ENCODE results near the gene NKX6-1.

NKX6-1 gene

GRCh38 chr4:84498203-84498934, 723 bp downstream of the NKX6-1 start:
- DNase-seq: no peak

GRCh38 chr4:84497504-84498202, 1.4 kb downstream of the NKX6-1 start:
- DNase-seq: no peak

- DNase-seq: no peak
These were observed 2.2 kb downstream of the NKX6-1 start for GRCh38 chr4:84496706-84497503.

- no peak for DNase-seq
These were observed 2.8 kb downstream of the NKX6-1 start for GRCh38 chr4:84496331-84496705.

DNA sequence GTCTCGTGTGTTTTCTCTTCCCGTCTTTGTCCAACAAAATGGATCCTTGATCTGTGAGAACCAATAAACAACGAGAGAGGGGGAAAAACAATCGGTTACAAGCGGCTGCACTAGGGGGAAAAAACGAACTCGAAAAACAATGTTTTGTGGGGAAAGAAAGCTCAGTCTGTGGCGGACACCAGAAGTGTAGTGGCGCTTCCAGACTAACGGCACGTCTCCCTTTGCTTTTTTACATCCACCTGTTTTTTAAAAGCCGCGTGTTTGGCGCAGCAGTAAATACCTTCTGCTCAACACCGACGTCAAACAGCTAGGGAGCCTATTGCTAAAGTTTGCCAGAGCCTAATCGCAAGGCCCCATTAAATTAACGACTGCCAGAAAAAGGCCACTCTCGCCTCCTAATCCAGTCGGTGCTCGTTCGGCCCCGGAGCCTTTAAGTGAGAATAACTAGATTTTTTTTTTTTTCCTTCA, 3.3 kb downstream of the NKX6-1 start:
- DNase-seq: no peak

- no peak for DNase-seq
These were observed 3.8 kb downstream of the NKX6-1 start for GRCh38 chr4:84495118-84495793.

GRCh38 chr4:84494531-84494930, 4.6 kb downstream of the NKX6-1 start:
- DNase-seq: no peak

DNA sequence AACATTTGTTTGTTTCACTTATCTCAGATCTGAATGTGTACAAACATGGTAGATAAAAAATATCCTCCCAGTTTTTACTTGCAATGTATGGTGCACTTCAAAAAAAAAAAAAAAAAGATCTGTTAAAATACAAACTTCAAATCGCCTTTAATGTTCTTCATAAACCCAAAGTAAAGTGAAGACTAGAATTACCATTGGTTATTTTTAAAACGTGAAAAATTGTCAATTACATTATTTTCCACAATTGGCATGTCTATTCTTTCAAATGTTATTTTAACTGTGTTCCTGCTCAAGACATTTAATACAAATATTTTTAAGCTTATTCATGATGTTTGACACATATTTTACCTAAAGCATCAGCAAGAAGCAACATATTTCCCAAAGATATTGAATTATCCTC, 5.0 kb downstream of the NKX6-1 start:
- no peak for DNase-seq

DNA sequence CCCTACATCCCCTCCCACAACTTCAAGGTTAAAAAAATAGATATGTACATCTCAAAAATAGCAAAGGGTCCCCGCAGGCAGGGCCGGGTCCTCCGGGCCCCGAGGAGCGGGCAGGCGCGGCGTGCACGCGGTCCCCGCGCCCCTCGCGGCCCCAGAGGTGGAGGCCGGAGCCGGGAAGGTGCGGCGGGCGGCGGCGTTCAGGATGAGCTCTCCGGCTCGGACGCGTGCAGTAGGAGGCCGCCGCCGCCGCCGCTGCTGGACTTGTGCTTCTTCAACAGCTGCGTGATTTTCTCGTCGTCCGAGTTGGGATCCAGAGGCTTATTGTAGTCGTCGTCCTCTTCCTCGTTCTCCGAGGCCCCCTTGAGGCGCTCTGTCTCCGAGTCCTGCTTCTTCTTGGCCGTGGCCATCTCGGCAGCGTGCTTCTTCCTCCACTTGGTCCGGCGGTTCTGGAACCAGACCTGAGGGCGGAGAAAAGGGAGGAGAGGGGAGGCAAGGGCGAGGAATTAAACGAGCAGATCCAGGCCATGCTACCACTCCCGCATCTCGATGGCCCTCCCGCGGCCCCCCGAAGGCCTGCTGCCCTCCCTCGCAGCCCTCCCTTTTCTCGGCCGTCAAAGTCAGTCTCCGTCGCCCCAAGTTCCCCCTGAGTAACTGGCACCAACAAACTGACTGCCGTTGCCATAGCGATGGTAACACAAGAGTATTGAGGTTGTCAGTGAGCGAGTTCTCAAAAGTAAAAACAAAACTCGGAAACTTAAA, 5.8 kb downstream of the NKX6-1 start:
- DNase-seq: no peak

DNA sequence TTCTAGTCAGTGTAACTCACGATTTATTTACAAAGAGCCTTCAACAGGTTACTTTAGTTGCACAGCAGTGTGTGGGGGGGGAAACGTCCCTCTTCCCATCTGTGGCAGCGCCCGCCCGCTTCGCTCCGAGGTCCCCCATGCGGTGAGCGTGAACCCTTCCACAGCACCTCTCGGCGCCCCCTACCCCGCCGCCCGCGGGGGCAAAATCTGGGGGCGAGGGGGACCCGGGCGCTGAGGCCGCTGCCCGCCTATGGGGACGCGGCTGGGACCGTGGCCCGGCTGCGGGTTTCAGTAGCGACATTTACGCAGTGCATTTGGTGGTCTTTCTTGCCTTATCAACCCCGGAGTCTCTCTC, 6.4 kb downstream of the NKX6-1 start:
- no peak for DNase-seq

DNA sequence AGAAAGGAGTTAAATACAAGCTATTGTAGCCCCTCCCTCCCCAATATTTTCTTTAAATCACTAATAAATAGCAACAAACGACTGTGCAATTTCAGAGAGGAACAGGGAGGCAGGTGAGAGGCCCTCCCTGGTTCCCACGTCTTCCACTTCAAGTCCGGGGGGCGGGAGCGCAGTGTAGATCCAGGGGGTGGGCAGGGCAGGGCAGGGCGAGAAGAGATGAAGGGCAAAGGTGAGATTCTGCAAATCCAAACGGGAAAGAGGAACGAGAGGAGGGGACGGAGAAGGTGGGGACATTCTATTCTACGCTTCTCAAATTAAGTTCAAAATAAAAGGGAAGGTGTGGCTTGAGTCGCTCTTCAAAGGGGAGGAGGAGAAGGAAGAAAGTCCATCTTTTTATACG, 6.8 kb downstream of the NKX6-1 start:
- DNase-seq: no peak

DNA sequence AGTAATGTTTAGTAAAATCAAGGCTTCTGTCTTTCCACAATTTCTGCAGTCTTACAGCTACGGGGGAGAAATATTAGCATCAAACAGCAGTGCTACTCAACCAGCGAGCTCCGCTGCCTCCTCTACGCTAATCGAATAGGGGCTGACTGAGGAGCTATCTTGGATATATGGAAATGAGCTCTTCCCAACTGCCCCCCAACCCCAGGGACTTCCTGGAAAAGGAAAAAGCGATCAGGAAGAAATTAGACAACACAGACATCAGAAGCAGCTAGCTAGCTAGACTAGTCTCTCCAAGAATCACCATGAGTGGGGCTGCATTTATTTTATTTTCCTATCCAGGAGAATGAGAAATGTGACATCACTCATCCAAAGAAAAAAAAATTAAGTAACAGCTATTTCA, 7.6 kb downstream of the NKX6-1 start:
- DNase-seq: no peak

DNA sequence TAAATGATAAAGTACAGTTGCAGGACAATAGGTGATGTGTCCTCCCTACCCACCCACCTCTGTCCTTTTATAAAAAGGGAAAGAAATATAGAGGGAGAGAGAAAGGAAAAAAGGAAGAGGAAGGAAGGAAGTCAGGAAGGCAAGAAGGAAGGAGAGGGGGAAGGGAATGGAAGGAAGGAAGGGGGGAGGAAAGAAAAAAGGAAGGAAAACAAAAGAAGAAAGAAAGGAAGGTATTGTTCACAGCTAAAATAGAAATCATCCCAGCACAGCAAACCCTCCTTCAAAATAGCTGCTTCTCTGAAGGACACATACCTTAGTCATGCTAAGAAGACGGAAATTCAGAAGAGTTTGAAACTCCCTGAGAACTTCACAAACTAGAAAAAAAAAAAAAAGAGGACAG, 8.4 kb downstream of the NKX6-1 start:
- no peak for DNase-seq

DNA sequence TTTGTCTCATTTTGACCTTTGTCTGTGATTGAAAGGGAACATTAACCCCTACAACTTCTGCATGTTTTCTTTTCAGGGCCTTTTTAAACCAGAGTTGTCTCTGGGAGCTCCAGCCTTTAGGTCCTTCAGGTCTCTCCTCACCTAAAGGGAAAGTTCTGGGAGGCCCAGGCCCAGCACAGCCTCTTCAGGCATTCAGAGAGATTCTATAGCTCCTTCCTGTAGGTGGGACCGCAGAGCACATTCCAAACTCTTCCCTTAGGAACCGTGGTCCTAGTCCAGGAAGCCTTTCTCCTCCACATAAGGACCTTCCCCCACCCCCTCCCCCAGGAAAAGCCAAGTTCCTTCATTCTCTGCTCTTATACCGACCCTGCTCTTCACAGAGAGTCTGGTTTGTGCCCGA, 14.9 kb downstream of the NKX6-1 start:
- no peak for DNase-seq

DNA sequence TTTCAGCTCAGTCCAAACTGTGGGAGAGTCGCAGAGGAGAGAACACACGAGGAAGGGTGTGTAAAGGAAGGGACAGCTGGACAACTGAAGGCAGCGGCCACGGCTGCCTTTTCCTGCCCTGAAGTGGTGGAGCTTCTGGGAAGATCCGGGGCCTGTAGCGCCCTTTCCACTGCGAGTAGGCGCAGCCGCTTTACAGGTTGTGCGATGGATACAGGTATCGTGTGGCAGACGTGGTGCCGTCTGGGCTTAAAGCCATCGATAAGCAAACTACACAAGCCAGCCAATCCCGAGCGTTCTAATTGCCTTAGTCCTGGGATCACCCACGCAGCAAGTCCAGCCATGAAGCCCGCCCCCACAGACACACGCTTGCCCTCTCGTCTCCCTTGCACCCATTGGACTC, 15.4 kb downstream of the NKX6-1 start:
- DNase-seq: no peak

GRCh38 chr4:84482564-84483563, 16.2 kb downstream of the NKX6-1 start:
- DNase-seq: no peak

DNA sequence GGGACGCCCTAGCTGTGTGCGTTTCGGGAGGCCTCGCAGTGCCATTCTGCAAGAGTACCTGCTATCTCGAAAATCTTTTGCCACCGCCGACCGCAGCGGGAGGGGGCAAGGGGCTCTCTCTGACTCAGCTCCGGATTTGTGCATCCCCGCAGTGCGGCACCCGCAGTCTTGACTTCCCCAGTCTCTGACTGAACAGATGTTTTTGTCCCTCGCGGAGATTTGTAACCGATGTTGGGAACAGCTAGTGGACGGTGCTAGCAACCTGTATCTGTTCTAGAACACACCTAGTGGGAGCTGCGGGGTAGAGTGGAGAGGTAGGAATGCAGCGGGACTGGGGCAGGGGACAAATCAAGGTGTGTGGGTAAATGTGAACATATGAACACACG, 17.2 kb downstream of the NKX6-1 start:
- no peak for DNase-seq

- DNase-seq: no peak
These were observed 17.8 kb downstream of the NKX6-1 start for GRCh38 chr4:84481077-84481859.

- no peak for DNase-seq
These were observed 19.0 kb downstream of the NKX6-1 start for GRCh38 chr4:84480082-84480481.

DNA sequence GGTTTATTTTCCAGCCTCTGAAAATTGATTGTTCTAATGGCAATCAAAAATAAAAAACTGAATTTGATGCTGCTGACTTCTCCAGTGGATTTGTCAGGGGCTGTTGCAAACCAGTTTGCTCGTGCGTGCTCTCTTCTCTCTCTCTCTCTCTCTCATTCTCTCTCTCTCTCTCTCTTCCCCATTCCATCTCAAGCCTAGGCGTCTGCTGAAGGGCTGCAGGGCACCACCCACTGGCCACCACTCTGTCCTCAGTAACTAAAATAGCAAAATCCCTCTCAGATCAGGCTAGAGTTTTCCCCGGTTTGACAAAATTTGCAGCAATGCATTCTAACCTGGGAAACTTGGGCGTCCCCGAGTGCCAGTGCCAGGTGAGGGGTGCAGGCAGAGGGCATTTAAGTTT, 19.4 kb downstream of the NKX6-1 start:
- DNase-seq: no peak

Measured in SW 1271 (cell line).